Neuron (in vitro differentiated cells): ENCODE measurements around the gene HMX1.

Experiments used
- H2AFZ ChIP-seq: one replicate; pipeline ENCODE4 v1.6.1; 2013; ENCODE audit warnings: low read depth, mild to moderate bottlenecking, inconsistent platforms, low read length, moderate library complexity
- H3K27me3 ChIP-seq: one replicate; pipeline ENCODE4 v1.6.1; 2013; ENCODE audit warnings: low read length; ENCODE audit not compliant: insufficient read depth
- H3K36me3 ChIP-seq: one replicate; pipeline ENCODE4 v1.6.1; 2013; ENCODE audit warnings: low read length; ENCODE audit not compliant: insufficient read depth
- H3K4me1 ChIP-seq: one replicate; pipeline ENCODE4 v1.6.1; 2013; ENCODE audit warnings: low read length; ENCODE audit not compliant: insufficient read depth
- H3K4me3 ChIP-seq: 2 replicates; pipeline ENCODE4 v1.5.1; 2013; ENCODE audit warnings: mild to moderate bottlenecking, low read length, moderate library complexity
- H3K9me3 ChIP-seq: one replicate; pipeline ENCODE4 v1.6.1; 2013; ENCODE audit warnings: low read length

HMX1 gene

DNA sequence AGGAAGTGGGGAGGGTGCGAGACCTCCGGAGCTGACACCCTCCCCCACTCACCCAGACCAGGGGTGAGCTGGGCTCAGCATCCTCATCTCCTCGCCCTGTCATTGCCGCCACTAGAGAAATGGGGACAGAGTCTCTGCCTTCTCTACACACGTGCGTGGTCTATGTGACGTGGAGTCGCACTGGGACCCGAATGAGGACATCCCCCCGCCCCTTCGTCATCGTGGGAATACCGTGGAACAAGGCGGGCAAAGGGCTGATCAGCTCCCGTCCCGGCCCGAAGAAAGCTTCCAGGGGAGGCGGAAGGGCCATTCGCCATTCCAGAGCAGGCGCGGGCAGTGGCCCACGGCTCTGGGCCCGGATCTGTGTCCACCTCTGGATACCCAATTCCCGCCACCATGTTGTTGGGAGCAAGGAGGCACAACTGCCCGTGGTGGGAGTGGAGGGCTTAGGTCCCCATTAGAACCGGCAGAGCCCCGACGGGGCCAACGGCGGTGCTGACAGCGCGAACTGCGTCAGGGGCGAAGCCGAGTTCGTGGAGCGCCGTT, 12.0 kb downstream of the HMX1 start:
- Histone ChIP-seq H3K4me3 (no peak overlapping the region), H3K36me3 (no peaks in the 10 kb centered on the region), H3K4me1 (no peaks in the 10 kb centered on the region), H3K9me3 (no peaks in the 10 kb centered on the region), H2AFZ (no peak overlapping the region), H3K27me3 (peaks cover 99% of the 10 kb centered on the region)

DNA sequence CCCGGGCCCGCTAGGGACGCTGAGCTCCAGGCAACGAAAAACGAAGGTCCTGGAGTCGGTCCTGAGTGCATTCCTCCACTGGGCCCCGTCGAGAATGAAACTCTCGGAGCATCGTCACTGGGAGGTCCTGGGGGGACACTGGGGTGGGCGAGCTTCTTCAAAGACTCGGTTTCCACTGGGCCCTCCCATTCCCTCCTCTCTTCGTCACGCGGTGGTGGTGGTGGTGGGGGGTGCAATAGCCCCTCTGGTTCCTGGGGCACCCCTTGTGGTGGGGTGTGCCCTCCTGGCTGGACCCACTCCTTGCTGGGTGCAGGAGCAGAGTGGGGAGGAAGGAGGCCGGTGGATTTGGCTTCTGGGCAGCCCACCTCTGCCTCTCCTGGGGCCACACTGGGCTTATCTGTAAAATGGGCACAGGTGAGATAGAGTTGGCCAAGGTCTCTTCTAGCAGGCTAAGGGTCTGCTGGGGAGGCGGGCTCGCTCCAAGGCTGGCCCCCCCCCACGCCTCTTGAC, 12.9 kb downstream of the HMX1 start:
- Histone ChIP-seq H3K4me1 (no peaks in the 10 kb centered on the region), H3K9me3 (no peaks in the 10 kb centered on the region), H3K36me3 (no peaks in the 10 kb centered on the region), H3K27me3 (peaks cover 99% of the 10 kb centered on the region), H2AFZ (no peak overlapping the region), H3K4me3 (no peak overlapping the region)

DNA sequence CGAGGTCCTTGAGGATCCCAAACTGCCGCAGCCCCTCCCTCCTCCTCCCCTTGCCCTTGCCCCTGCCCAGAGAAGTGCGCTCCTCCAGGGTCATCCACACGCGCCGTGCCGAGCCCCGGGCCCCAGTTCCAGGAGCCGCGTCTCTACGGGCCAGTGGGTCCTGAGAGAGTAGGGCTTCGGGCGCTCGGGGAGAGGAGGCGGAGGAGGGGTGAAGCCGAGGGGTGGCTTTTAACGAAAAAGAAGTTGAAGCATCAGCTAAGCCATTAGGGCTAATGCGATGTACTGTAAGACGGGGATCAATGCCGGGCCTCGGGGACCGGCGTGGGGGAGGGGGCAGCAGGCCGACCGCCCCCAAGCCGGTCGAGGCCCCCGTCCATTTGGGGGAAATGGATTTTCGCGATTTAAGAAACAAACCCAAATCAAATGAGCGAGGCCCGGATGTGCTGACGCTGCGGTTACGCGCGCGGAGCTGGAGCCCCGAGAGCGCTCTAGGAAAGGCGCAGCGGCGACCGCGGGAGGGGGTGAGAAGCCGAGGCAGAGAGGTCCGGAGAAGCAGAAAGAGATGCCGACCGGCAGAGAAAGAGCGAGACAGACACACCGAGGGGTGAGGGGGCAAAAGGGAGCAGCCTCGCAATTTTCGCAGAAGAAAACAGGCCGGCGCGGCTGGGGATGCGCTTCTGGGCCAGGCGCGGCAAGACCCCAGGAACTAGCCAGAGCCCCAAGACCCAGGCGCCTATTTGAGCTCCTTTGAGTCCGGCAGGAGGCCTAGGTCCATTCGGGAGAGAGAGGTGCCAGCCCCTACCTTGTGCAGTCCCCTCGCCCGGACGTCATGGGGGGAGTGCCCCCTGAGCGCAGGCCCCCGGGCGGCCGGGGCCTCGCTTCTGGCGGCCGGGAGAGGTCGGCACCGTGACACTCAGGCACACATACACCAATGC, 13.6 kb downstream of the HMX1 start:
- Histone ChIP-seq H3K27me3 (peaks cover 92% of the 10 kb centered on the region), H3K9me3 (no peaks in the 10 kb centered on the region), H3K4me3 (no peak overlapping the region), H3K36me3 (no peaks in the 10 kb centered on the region), H3K4me1 (no peaks in the 10 kb centered on the region), H2AFZ (no peak overlapping the region)

DNA sequence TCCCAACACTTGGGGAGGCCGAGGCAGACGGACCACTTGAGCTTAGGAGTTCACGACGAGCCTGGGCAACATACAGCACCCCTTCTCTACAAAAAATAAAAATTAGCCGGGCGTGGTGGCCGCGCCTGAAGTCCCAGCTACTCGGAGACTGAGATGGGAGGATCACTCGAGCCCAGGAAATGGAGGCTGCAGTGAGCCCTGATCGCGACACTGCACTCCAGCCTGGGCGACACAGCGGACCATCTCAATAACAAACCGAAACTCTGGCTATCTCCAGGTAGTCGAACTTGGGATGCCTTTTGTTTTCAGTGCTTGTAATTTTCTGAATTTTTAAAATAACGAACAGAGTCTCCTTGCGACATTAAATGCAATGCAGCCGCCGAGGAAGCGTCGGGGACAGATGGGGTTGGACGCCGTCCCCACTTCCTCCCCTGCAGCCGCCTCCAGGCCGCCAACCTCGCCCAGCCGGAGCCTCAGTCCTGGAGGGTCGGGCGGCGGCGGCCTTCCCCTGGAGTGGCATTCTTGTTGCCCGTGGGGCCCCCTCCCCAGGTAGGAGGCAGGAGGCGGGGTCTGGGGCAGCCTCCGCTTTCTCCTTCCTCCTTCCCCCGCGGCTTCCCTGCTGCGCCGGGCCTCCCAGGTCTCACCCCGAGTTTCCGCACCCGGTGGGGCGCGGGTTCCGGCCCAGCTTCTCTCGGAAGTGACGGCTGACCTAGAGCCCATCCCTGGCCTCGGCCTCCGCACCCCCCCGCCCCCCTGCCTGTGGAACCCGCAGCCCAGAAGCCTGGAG, 14.6 kb downstream of the HMX1 start:
- Histone ChIP-seq H3K9me3 (peaks cover 3% of the 10 kb centered on the region), H2AFZ (no peak overlapping the region), H3K36me3 (no peaks in the 10 kb centered on the region), H3K4me3 (no peak overlapping the region), H3K4me1 (no peaks in the 10 kb centered on the region), H3K27me3 (peaks cover 82% of the 10 kb centered on the region)

DNA sequence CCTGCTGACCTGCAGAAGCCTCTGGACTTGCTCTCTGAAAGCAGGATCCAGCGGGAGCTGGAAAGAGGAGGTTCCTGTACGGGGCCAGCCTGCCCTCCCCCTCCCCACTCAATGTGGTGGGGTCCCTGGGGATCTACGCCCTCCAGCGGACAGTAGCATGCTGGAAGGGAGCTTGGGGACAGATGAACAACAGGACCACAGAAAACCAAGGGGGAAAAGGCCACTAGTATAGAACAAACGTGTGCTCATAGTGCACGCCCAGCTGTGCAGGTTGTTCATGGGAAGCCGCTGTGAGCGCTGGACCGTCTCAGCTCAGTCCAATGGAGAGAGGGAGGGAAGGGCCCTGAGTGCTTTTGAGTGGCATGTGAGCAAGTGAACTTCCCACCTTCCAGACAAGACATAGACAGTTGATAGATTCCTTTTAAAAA, 15.8 kb downstream of the HMX1 start:
- H3K4me3 ChIP-seq, result no peak overlapping the region
- peaks cover 3% of the 10 kb centered on the region for H3K9me3 ChIP-seq
- H3K27me3 ChIP-seq, result peaks cover 74% of the 10 kb centered on the region
- H2AFZ ChIP-seq, result no peak overlapping the region
- no peaks in the 10 kb centered on the region for H3K36me3 ChIP-seq
- H3K4me1 ChIP-seq, result no peaks in the 10 kb centered on the region

DNA sequence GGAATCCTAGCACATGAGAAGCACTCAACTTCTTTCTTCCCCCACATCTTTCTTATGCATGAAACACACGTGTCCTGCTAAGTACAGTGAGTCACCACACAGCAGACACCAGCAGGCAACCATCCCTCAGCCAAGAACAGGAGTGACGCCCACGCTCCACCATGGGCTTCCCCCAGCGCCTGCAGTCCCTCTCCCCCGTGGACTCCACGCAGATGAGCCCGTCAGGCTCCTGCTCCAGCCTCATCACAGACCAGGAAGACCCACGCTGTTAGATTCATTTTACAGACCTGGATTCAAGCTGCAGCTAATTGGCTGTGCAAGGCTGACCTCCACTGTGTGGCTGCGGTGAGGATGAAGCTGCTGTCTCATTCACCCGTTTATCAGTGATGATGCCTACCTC, 16.7 kb downstream of the HMX1 start:
- Histone ChIP-seq H2AFZ (no peak overlapping the region), H3K27me3 (peaks cover 73% of the 10 kb centered on the region), H3K36me3 (no peaks in the 10 kb centered on the region), H3K9me3 (peaks cover 3% of the 10 kb centered on the region), H3K4me3 (no peak overlapping the region), H3K4me1 (no peaks in the 10 kb centered on the region)

DNA sequence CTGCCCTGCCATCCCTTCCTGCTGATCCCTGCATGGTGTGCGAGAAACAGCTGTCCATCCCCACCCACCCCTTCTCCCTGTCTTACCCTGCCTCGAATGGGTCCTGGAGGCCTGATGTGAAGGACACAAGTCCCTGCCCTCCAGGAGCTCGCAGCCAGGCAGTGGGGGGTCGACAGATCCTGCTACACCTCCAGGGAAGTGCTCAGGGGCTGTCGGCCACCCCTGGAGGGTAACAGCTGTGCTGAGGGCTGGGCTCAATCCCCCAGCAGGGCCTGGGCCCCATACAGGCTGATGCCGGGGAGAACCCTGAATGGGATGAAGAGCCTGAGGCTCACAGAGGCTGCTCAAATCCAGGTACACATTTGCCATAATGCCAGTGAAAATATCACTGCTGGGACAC, 17.6 kb downstream of the HMX1 start:
- peaks cover 67% of the 10 kb centered on the region for H3K27me3 ChIP-seq
- no peaks in the 10 kb centered on the region for H3K36me3 ChIP-seq
- no peak overlapping the region for H3K4me3 ChIP-seq
- peaks cover 3% of the 10 kb centered on the region for H3K9me3 ChIP-seq
- no peak overlapping the region for H2AFZ ChIP-seq
- no peaks in the 10 kb centered on the region for H3K4me1 ChIP-seq

DNA sequence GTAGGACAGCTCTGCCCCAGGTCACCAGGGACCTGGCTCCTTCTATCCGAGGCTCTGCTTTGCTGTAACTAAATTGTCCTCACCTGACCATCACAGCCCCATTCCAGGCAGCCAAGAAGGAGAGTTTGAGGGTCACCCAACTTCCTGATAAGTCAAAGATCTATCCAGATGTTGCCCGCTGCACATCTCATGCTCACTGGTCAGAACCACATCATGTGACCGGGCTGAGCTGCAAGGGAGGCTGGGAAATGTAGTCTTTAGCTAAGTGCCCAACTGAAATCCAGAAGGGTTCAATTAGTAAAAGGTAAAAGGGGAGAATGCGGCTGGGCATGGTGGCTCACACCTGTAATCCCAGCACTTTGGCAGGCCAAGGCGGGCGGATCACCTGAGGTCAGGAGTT, 18.4 kb downstream of the HMX1 start:
- no peaks in the 10 kb centered on the region for H3K4me1 ChIP-seq
- no peak overlapping the region for H2AFZ ChIP-seq
- H3K27me3 ChIP-seq, result peaks cover 64% of the 10 kb centered on the region
- no peak overlapping the region for H3K4me3 ChIP-seq
- H3K36me3 ChIP-seq, result no peaks in the 10 kb centered on the region
- H3K9me3 ChIP-seq, result peaks cover 3% of the 10 kb centered on the region

DNA sequence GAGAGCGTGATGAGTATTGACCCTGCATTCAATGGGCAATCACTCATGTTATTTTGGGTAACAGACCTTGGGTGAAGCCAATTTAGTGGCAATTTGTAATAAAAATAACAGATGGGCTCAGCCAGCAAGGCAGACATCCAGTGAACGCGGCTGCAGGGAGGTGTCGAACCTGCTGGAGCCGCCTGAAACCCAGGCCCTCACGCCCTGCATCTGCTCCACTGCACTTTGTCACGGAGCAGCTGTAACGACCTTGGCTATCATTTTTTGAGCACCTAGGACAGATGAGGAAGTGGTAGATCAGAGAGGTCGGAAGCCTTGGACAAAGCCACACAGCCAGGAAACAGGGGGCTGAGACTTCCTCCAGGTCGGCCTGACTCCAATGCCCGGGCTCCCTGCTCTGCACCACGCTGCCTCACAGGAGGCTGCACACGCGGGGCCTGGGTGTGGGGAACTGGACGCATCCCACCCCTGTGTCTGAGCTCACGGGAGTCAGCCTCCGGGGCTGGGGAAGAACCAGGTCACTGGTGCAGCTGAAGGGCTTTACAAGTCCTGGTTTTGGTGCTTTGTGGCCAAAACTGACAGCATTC, 19.4 kb downstream of the HMX1 start:
- H3K4me1 ChIP-seq, result no peaks in the 10 kb centered on the region
- no peak overlapping the region for H3K4me3 ChIP-seq
- peaks cover 53% of the 10 kb centered on the region for H3K27me3 ChIP-seq
- H3K9me3 ChIP-seq, result peaks cover 3% of the 10 kb centered on the region
- H3K36me3 ChIP-seq, result no peaks in the 10 kb centered on the region
- no peak overlapping the region for H2AFZ ChIP-seq

DNA sequence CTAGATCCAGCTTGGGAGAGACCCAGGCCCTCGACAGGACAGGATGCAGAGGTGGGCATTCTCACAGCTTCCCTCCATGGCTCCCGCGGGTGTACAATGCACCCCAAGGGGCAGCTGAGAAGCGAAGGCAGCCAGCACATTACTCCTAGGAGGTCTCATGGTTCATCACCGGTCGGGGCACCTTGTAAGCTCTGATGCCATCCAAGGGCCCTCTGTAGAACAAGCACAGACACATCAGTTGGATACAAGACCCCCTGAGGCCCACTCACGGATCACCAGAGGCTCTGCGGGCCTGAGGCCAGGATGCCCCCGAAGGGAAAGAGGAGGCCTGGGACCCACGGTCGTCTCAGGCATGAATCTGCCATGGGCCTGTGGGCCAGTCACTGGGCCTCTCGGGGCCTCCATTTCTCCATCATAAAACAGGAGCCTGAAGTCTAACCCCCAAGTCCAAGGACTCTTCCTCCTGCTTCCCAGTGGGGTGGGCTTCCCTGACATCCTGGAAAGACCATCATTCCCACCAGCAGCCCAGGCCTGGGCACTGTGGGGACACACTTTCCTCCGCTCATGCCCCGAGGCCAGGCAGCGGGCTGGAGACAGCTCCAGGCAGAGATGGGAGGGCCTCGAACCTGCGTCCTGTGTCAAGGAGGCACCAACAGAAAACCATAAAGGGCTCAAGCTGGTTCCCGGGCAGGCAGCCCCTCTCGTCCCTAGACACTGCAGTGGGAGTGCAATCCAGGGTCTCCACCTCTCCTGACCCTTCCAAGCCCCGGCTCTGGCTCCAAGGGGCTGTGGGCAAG, 20.1 kb downstream of the HMX1 start:
- Histone ChIP-seq H2AFZ (no peak overlapping the region), H3K4me3 (no peak overlapping the region), H3K4me1 (no peaks in the 10 kb centered on the region), H3K36me3 (no peaks in the 10 kb centered on the region), H3K27me3 (peaks cover 46% of the 10 kb centered on the region), H3K9me3 (peaks cover 3% of the 10 kb centered on the region)

DNA sequence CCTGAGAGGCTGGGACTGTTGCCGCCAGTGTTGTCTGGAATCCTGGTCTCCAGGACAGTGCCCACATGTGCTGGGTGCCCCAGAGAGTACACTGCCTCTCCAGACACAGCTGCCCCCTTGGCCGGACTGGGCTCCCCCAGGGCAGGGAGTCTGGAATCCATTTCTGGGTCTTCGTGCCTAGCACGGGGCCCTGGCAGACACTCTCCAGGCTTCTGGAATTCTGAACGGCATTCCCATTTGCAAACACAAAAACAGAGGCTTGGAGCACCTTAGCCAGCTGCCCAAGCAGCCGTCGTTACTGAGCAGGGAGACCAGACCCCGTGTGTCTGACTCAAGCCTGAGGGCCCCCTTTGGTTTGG, 20.8 kb downstream of the HMX1 start:
- peaks cover 39% of the 10 kb centered on the region for H3K27me3 ChIP-seq
- H2AFZ ChIP-seq, result no peak overlapping the region
- H3K9me3 ChIP-seq, result peaks cover 3% of the 10 kb centered on the region
- H3K4me1 ChIP-seq, result no peaks in the 10 kb centered on the region
- no peak overlapping the region for H3K4me3 ChIP-seq
- H3K36me3 ChIP-seq, result no peaks in the 10 kb centered on the region

DNA sequence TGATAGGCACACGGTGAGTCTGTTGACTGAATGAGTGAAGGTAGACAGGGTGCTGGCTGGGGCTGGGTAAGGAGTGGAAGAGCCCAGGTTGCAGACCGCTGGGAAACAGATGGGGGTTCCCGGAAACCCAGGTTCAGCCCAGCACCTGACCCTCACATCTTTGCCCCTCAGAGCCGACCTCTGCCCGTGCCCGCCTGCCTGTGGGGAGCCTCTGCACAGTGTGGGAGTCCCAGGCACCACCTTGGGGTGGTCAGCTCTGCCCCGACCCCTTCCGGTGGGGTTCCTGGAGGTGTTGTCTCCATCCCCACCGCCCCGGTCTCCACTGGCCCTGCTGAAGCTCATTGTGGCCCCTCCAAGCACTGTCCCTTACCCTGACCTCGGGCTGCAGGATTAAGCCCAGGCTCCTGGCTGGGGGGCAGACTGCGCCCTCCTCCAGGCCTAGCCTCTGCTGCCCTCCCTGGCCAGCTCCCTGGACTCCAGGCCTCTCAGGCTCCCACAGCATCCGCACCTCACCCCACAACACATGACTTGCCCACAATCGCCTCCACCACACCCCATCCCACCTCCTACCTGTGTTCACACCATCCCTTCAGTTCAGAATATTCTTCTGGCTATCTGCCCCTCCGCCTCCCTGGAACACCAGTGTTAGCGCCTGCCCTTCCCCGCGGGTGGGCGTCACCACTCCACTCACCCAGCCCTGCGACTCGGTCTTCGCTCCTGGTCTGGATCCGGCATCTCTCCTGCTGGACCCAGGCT, 21.4 kb downstream of the HMX1 start:
- Histone ChIP-seq H3K9me3 (peaks cover 3% of the 10 kb centered on the region), H3K4me1 (no peaks in the 10 kb centered on the region), H3K4me3 (no peak overlapping the region), H2AFZ (no peak overlapping the region), H3K27me3 (peaks cover 34% of the 10 kb centered on the region), H3K36me3 (no peaks in the 10 kb centered on the region)
